ENCODE results near the gene MTMR1. TPM values are rescaled to one million over a fixed set of nuclear protein-coding genes. Genes with fewer than 3 reads are reported as not detected.

The MTMR1 gene
- total and polyA plus RNA-seq, 2 donors (not counting 1 experiment from before 2014, with no cell fraction given), result 30.8 to 67.5 TPM

DNA sequence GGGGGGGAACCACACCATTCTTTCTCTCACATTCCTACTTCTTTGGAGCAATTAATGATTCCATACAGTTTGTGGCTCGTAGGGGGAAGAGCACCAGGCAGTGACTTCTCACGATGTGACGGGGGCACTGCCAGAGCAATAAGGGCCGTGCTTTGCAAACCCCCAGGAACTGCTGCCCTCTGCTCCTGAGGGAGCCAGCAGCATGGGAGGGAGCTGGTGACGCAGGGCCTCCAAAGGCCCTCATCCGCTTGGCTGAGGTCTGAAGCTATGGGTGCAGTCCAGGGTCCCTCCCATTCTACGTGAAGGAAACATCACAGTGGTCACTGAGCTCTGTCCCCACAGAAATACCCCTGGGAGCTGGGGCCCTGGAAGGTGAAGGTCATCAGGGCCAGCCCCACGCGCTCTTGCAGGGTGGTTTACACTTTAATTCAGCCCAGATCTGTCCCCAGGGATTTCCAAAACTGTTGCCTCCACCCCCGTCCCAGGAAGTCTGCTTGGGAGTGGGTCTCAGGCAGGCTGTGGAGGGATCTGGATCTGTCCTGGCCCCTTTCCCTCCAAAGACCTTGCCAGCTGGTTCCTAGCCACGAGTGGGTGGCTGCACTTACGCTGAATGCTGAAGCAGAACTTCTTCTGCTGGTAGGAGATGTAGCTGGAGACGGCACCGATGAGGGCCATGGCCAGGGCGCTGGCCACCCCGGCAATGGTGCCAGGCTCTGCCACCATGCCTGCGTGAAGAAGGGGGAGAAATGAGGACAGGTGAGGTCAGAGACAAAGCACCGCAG, 82.6 kb downstream of the MTMR1 start:
- no peak overlapping the region for H3K4me3 ChIP-seq (ENCODE audit: control extremely low read depth in 1 of 5, extremely low read depth in 1 of 5, insufficient read depth in 1 of 5, low read depth in 2 of 5, low read length in 4 of 5)
- no peak for TF ChIP-seq EZH2 (IDR thresholded peaks at IDR 0.05; ENCODE audit: borderline replicate concordance, insufficient read depth, low read depth, low read length, poor library complexity, severe bottlenecking)
- H3K4me1 ChIP-seq (ENCODE audit: control insufficient read depth in 2 of 2, insufficient read depth in 2 of 2, low read length in 2 of 2), result no peaks in the 10 kb centered on the region
- DNase-seq, result no peak
- H3K79me2 ChIP-seq (ENCODE audit: control insufficient read depth, insufficient read depth, low read length), result no peaks in the 10 kb centered on the region
- no peaks in the 10 kb centered on the region for H3K36me3 ChIP-seq (replicated peaks in 1 of 2; ENCODE audit: control extremely low read depth in 1 of 2, control insufficient read depth in 1 of 2, extremely low read depth in 1 of 2, insufficient read depth in 2 of 2, low read length in 1 of 2)
- no peaks in the 10 kb centered on the region for H3K9me3 ChIP-seq (ENCODE audit: control extremely low read depth in 1 of 3, control insufficient read depth in 2 of 3, insufficient read depth in 1 of 3, low read length in 2 of 3)
- H4K20me1 ChIP-seq (ENCODE audit: control insufficient read depth, insufficient read depth, low read length, poor library complexity, severe bottlenecking), result no peaks in the 10 kb centered on the region
- WGBS (ENCODE audit: insufficient coverage), result 95% methylated on average over 6 of the region's 18 CpGs
- ATAC-seq (ENCODE audit: low read depth), result no peak
- no peak overlapping the region for H3K4me2 ChIP-seq (replicated peaks; ENCODE audit: low read depth, low read length, poor library complexity, severe bottlenecking)
- no peaks in the 10 kb centered on the region for H3K27me3 Mint-ChIP-seq
- H3K27ac ChIP-seq (ENCODE audit: low read length in 2 of 2), result no peak overlapping the region
- H3K4me1 Mint-ChIP-seq, result peaks cover 7% of the 10 kb centered on the region
- no peaks in the 10 kb centered on the region for H3K27me3 ChIP-seq (replicated peaks in 1 of 4; ENCODE audit: control extremely low read depth in 1 of 4, control insufficient read depth in 3 of 4, insufficient read depth in 4 of 4, low read length in 3 of 4)
- ChIA-PET CTCF (interaction anchor here (2.0 kb wide), 1 partner anchor 306 kb away, joined by 12 read pairs; no protein-coding TSS in a partner anchor), POLR2A (no interaction called here)
- no peak overlapping the region for H3K27ac Mint-ChIP-seq
- no peak overlapping the region for H3K9ac ChIP-seq (ENCODE audit: low read length)
- H3K4me3 Mint-ChIP-seq, result no peak overlapping the region
- intact Hi-C loops (cut with micrococcal nuclease), result no loop called here
- H2AFZ ChIP-seq (ENCODE audit: insufficient read depth, low read depth, low read length, poor library complexity, severe bottlenecking), result no peak overlapping the region
- no peaks in the 10 kb centered on the region for H3K9me3 Mint-ChIP-seq (ENCODE audit: insufficient read depth)

DNA sequence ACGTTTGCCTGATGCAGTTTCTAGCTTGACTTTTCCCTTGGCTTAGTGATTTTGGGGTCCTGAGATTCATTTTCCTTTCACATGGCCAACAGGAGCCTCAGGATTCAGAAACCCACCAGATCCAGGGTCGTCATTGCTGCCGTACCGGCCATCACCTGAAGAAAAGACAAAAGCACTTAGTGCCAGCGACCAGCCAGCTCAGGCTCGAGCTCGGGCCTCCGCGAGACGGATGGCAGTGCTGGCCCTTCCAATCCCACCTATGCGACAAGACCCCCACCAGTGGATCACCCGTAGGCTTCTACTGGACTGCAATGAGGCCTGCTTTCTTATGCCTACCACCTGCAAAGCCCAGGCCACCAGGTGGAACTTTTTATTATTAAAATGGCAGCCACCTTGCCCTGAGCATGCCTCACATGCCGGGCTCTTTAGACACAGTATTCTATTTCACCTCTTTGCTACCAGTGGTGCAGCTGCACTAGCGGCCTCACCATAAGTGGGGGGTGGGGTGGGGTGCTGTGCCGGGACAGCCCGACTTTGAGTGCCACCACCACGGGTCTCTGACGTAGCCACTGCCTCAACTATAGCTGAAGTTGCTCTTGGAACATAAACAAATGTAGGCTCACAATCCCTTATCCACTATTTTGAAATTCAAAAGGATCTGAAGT, 84.3 kb downstream of the MTMR1 start:
- no peaks in the 10 kb centered on the region for H3K27me3 ChIP-seq (replicated peaks in 1 of 4; ENCODE audit: control extremely low read depth in 1 of 4, control insufficient read depth in 3 of 4, insufficient read depth in 4 of 4, low read length in 3 of 4)
- ChIA-PET CTCF (no interaction called here), POLR2A (no interaction called here)
- no peak overlapping the region for H3K4me2 ChIP-seq (replicated peaks; ENCODE audit: low read depth, low read length, poor library complexity, severe bottlenecking)
- H3K4me3 ChIP-seq (ENCODE audit: control extremely low read depth in 1 of 5, extremely low read depth in 1 of 5, insufficient read depth in 1 of 5, low read depth in 2 of 5, low read length in 4 of 5), result no peak overlapping the region
- intact Hi-C loops (cut with micrococcal nuclease), result no loop called here
- TF ChIP-seq EZH2 (IDR thresholded peaks at IDR 0.05; ENCODE audit: borderline replicate concordance, insufficient read depth, low read depth, low read length, poor library complexity, severe bottlenecking) (no peak), CTCF (IDR thresholded peaks at IDR 0.05) (no peak)
- Mint-ChIP-seq H3K4me3 (no peak overlapping the region), H3K4me1 (peaks cover 11% of the 10 kb centered on the region), H3K27ac (no peak overlapping the region), H3K27me3 (no peaks in the 10 kb centered on the region), H3K9me3 (ENCODE audit: insufficient read depth) (no peaks in the 10 kb centered on the region)
- no peak for DNase-seq
- no peak overlapping the region for H3K27ac ChIP-seq (ENCODE audit: low read length in 2 of 2)
- no peaks in the 10 kb centered on the region for H3K36me3 ChIP-seq (replicated peaks in 1 of 2; ENCODE audit: control extremely low read depth in 1 of 2, control insufficient read depth in 1 of 2, extremely low read depth in 1 of 2, insufficient read depth in 2 of 2, low read length in 1 of 2)
- no peaks in the 10 kb centered on the region for H3K4me1 ChIP-seq (ENCODE audit: control insufficient read depth in 2 of 2, insufficient read depth in 2 of 2, low read length in 2 of 2)
- no peak for ATAC-seq (ENCODE audit: low read depth)
- WGBS (ENCODE audit: insufficient coverage), result 98% methylated on average over 8 of the region's 18 CpGs
- no peak overlapping the region for H3K9ac ChIP-seq (ENCODE audit: low read length)
- H4K20me1 ChIP-seq (ENCODE audit: control insufficient read depth, insufficient read depth, low read length, poor library complexity, severe bottlenecking), result no peaks in the 10 kb centered on the region
- no peaks in the 10 kb centered on the region for H3K9me3 ChIP-seq (ENCODE audit: control extremely low read depth in 1 of 3, control insufficient read depth in 2 of 3, insufficient read depth in 1 of 3, low read length in 2 of 3)
- no peak overlapping the region for H2AFZ ChIP-seq (ENCODE audit: insufficient read depth, low read depth, low read length, poor library complexity, severe bottlenecking)
- no peaks in the 10 kb centered on the region for H3K79me2 ChIP-seq (ENCODE audit: control insufficient read depth, insufficient read depth, low read length)
